Esophagus squamous epithelium (tissue), 4 donors: Measurements from ENCODE around the gene PLK5.

Source experiments
- POLR2A ChIP-seq, 4 donors: fragments of 450-650 bp; IDR thresholded peaks; one replicate each; pipeline ENCODE4 v1.6.1; 2017; ENCODE audit warnings: antibody characterized with exemption in 4 of 4, mild to moderate bottlenecking in 4 of 4, moderate library complexity in 3 of 4
- TF ChIP-seq, protein P1 (sequence below), 6 experiments: fragments of 450-650 bp in 4 of 6; fragments of 200-600 bp in 2 of 6; sonication (generic) in 2 of 6; IDR thresholded peaks; one replicate each; pipeline ENCODE4 v1.5.1; 2016 to 2019; ENCODE audit warnings: antibody characterized with exemption in 6 of 6, mild to moderate bottlenecking in 4 of 6, moderate library complexity in 4 of 6

DNA sequence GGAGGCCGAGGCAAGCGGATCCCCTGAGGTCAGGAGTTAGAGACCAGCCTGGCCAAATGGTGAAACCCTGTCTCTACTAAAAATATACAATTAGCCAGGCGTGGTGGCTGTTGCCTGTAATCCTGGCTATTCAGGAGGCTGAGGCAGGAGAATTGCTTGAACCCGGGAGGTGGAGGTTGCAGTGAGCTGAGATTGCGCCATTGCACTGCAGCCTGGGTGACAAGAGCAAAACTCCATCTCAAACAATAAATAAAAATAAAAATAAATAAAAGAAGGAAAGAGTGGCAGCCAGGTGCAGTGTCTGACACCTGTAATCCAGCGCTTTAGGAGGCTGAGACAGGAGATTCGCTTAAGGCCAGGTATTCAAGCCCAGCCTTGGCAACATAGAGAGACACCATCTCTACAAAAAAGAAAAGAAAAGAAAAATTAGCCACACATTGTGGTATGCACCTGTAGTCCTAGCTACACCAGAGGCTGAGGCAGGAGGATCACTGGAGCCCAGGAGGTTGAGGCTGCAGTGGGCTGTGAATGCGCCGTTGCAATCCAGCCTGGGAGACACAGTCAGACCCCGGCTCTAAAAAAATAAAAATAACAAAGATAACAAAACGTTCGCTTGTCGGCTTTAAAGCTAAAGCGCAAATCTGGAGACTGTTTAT lies 21.3 kb upstream of the PLK5 start:
- TF ChIP-seq, protein P1, sequence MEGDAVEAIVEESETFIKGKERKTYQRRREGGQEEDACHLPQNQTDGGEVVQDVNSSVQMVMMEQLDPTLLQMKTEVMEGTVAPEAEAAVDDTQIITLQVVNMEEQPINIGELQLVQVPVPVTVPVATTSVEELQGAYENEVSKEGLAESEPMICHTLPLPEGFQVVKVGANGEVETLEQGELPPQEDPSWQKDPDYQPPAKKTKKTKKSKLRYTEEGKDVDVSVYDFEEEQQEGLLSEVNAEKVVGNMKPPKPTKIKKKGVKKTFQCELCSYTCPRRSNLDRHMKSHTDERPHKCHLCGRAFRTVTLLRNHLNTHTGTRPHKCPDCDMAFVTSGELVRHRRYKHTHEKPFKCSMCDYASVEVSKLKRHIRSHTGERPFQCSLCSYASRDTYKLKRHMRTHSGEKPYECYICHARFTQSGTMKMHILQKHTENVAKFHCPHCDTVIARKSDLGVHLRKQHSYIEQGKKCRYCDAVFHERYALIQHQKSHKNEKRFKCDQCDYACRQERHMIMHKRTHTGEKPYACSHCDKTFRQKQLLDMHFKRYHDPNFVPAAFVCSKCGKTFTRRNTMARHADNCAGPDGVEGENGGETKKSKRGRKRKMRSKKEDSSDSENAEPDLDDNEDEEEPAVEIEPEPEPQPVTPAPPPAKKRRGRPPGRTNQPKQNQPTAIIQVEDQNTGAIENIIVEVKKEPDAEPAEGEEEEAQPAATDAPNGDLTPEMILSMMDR (IDR thresholded peaks at IDR 0.05): no peak
- no peak for TF ChIP-seq POLR2A (IDR thresholded peaks at IDR 0.05)
